ENCODE measurements around the gene MYOCD.

DNA sequence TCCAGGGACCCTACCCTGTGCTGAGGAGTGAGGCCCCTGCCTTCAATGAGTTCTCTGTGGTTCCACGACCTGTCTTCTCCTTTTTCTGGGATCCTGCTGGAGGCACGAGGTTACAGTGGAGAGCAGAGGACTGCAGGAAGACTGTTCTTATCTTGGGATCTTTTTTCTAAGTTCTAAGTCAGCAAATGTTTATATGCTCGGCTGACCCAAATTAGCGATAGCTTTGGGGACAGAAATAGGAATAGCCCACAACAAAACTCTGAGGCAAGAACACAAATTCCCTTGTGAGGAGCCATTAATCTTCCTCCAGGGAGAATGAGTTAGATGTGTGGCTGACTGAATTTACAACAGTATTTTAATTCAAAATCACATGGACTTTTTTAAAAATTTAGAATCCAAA is 46.7 kb downstream of the MYOCD start:
- TF ChIP-seq, protein P1, sequence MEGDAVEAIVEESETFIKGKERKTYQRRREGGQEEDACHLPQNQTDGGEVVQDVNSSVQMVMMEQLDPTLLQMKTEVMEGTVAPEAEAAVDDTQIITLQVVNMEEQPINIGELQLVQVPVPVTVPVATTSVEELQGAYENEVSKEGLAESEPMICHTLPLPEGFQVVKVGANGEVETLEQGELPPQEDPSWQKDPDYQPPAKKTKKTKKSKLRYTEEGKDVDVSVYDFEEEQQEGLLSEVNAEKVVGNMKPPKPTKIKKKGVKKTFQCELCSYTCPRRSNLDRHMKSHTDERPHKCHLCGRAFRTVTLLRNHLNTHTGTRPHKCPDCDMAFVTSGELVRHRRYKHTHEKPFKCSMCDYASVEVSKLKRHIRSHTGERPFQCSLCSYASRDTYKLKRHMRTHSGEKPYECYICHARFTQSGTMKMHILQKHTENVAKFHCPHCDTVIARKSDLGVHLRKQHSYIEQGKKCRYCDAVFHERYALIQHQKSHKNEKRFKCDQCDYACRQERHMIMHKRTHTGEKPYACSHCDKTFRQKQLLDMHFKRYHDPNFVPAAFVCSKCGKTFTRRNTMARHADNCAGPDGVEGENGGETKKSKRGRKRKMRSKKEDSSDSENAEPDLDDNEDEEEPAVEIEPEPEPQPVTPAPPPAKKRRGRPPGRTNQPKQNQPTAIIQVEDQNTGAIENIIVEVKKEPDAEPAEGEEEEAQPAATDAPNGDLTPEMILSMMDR (conservative IDR thresholded peaks at IDR 0.05), result no peak
- TF ChIP-seq EZH2 (IDR thresholded peaks at IDR 0.05; ENCODE audit: low read depth), result no peak
